Measurements from ENCODE around the gene KRIT1.

The KRIT1 gene

GRCh38 chr7:92281031-92281430 is 35.3 kb upstream of the KRIT1 start:
- TF ChIP-seq CTCF (IDR thresholded peaks at IDR 0.05): no peak

- TF ChIP-seq CTCF (IDR thresholded peaks at IDR 0.05): no peak
Observed at GRCh38 chr7:92279396-92280031, 33.8 kb upstream of the KRIT1 start.

DNA sequence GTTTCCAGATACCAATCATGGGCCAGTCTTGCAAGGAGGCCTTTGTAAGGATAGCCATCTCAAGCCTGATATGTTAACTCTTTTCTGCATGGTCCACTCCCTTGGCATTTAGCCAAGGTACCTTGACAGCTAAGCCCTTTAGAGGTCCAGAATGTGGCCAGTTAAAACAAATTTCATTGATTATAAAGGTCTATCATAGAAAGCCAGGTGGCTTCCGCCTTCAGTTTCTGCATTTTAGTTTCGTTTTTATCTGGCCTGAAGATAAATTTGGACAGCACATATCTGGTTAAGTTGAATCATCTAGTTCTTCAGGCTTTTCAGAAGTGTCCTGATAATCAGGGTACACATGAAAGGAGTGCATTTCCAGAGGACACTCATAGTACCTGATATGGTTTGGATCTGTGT is 30.7 kb upstream of the KRIT1 start:
- no peak for TF ChIP-seq CTCF (IDR thresholded peaks at IDR 0.05)

- no peak for TF ChIP-seq CTCF (IDR thresholded peaks at IDR 0.05)
Observed at GRCh38 chr7:92275327-92275726, 29.6 kb upstream of the KRIT1 start.

DNA sequence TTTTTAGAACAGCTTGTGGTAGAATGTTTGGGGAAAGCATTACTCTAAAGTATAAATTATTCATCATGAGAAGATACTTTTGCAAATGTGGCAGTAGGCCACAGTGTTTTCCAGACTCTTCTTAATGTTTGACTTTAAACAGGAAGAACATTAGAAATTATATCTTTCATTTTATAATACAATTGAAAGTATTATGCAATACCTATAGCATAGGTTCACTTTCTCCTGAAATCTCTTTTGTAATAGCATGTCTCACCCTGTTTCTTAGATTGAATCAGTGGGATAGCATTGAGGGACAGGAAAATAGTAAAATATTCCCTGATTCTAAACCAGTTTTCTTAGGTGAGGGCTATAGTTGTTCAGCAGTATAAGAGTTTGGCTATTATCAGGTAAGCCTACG is 23.2 kb upstream of the KRIT1 start:
- no peak for TF ChIP-seq CTCF (IDR thresholded peaks at IDR 0.05)

GRCh38 chr7:92266415-92267241 is 20.9 kb upstream of the KRIT1 start:
- no peak for TF ChIP-seq CTCF (IDR thresholded peaks at IDR 0.05)

- TF ChIP-seq CTCF (IDR thresholded peaks at IDR 0.05): no peak
Observed at GRCh38 chr7:92260248-92260781, 14.6 kb upstream of the KRIT1 start.
